Neural progenitor cell (in vitro differentiated cells): ENCODE data around the gene SFRP4. TPM values are rescaled to one million over a fixed set of nuclear protein-coding genes. Genes with fewer than 3 reads are reported as not detected.

ENCODE experiments used
- DNase-seq: peaks from one replicate; pipeline ENCODE4 v3.0.0-alpha.2; 2016; ENCODE audit warnings: low spot score
- H2AFZ ChIP-seq: fragments of 200-600 bp; sonication (generic); replicated peaks from 2 replicates; pipeline ENCODE4 v1.6.1; 2016; ENCODE audit warnings: antibody characterized with exemption
- H3F3A ChIP-seq: fragments of 200-600 bp; sonication (generic); 2 replicates; pipeline ENCODE4 v1.6.1; 2016; ENCODE audit warnings: antibody characterized with exemption, low read depth
- H3K27ac ChIP-seq: fragments of 200-600 bp; sonication (generic); 2 replicates; pipeline ENCODE4 v1.5.1; 2016; ENCODE audit warnings: mild to moderate bottlenecking
- H3K27me3 ChIP-seq: fragments of 200-600 bp; sonication (generic); 2 replicates; pipeline ENCODE4 v1.6.1; 2016; ENCODE audit warnings: mild to moderate bottlenecking, moderate library complexity
- H3K36me3 ChIP-seq: fragments of 200-600 bp; sonication (generic); 2 replicates; pipeline ENCODE4 v1.5.1; 2016
- H3K4me1 ChIP-seq: fragments of 200-600 bp; sonication (generic); 2 replicates; pipeline ENCODE4 v1.6.1; 2016; ENCODE audit warnings: mixed run types
- H3K4me2 ChIP-seq: fragments of 200-600 bp; sonication (generic); 2 replicates; pipeline ENCODE4 v1.6.1; 2016
- H3K4me3 ChIP-seq: fragments of 200-600 bp; sonication (generic); 2 replicates; pipeline ENCODE4 v1.5.1; 2016
- H3K79me2 ChIP-seq: fragments of 200-600 bp; sonication (generic); 2 replicates; pipeline ENCODE4 v1.6.1; 2016; ENCODE audit warnings: low read depth
- H3K9ac ChIP-seq: fragments of 200-600 bp; sonication (generic); 2 replicates; pipeline ENCODE4 v1.6.1; 2016
- H3K9me3 ChIP-seq: fragments of 200-600 bp; sonication (generic); 2 replicates; pipeline ENCODE4 v1.5.1; 2016; ENCODE audit warnings: low read depth
- H4K20me1 ChIP-seq: fragments of 200-600 bp; sonication (generic); 2 replicates; pipeline ENCODE4 v1.6.1; 2016; ENCODE audit warnings: low read depth
- H3K27ac Mint-ChIP-seq: 3 replicates; pipeline ENCODE4 v1.8.0; 2021; ENCODE audit warnings: mixed read lengths
- H3K27me3 Mint-ChIP-seq: 2 replicates; pipeline ENCODE4 v1.8.0; 2022; ENCODE audit warnings: low read depth, mild to moderate bottlenecking, inconsistent platforms, moderate library complexity, mixed read lengths; ENCODE audit not compliant: insufficient read depth
- H3K36me3 Mint-ChIP-seq: 3 replicates; pipeline ENCODE4 v1.8.0; 2021; ENCODE audit warnings: mixed read lengths
- H3K4me1 Mint-ChIP-seq: 3 replicates; pipeline ENCODE4 v1.8.0; 2021; ENCODE audit warnings: mixed read lengths
- H3K4me3 Mint-ChIP-seq: 3 replicates; pipeline ENCODE4 v1.8.0; 2021; ENCODE audit warnings: mild to moderate bottlenecking, moderate library complexity, mixed read lengths
- H3K9me3 Mint-ChIP-seq: 3 replicates; pipeline ENCODE4 v1.8.0; 2020; ENCODE audit warnings: mixed read lengths
- EZH2 ChIP-seq: fragments of 200-600 bp; sonication (generic); IDR thresholded peaks from 2 replicates; pipeline ENCODE4 v1.6.1; 2017; ENCODE audit warnings: antibody characterized with exemption, mild to moderate bottlenecking, moderate library complexity
- EZH2phosphoT487 ChIP-seq: fragments of 200-600 bp; sonication (generic); IDR thresholded peaks from 2 replicates; pipeline ENCODE4 v1.6.1; 2017; ENCODE audit warnings: antibody characterized with exemption
- total RNA-seq: library from RNA; depleted of rRNA; stranded (reverse); fragments of >200 nt; gene quantifications from 2 replicates; pipeline ENCODE4 v1.2.3, GENCODE V29; 2015; ENCODE audit warnings: low replicate concordance
- TF ChIP-seq, protein P1 (sequence below): fragments of 200-600 bp; sonication (generic); IDR thresholded peaks from 2 replicates; pipeline ENCODE4 v1.5.1; 2017; ENCODE audit warnings: antibody characterized with exemption, mild to moderate bottlenecking

The SFRP4 gene
- total RNA-seq, 1 donor from 2014 or later, result not detected

DNA sequence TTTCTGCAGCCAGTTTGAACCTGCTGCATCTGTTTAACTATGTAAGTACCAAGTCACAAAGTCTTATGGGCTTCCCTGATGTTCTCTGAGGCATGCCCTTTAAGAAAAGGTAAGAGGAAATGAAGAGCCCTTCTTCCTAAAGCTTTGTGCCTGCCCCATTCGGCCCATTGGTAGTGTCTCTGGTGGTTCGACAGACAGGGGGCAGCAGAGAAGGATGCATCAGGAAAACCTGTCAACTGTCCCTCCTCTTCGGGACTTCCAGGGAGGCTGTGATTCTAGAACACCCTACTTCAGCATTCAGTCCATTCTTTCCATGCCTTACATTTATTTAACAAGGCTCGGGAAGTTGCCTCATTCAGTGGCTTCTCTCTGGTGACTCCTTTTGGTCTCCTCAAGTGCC, 1.9 kb upstream of the SFRP4 start:
- Mint-ChIP-seq H3K27ac (no peak overlapping the region), H3K4me1 (peaks cover 18% of the 10 kb centered on the region), H3K36me3 (no peaks in the 10 kb centered on the region), H3K4me3 (no peak overlapping the region), H3K27me3 (peaks cover 44% of the 10 kb centered on the region), H3K9me3 (no peaks in the 10 kb centered on the region)
- no peak overlapping the region for H3K27ac ChIP-seq
- no peak overlapping the region for H3K4me2 ChIP-seq
- no peak overlapping the region for H2AFZ ChIP-seq
- H3F3A ChIP-seq, result no peaks in the 10 kb centered on the region
- no peaks in the 10 kb centered on the region for H3K9me3 ChIP-seq
- no peaks in the 10 kb centered on the region for H3K36me3 ChIP-seq
- H3K4me1 ChIP-seq, result no peaks in the 10 kb centered on the region
- no peak overlapping the region for H3K4me3 ChIP-seq
- no peak for DNase-seq
- peaks cover 79% of the 10 kb centered on the region for H3K27me3 ChIP-seq
- H4K20me1 ChIP-seq, result no peaks in the 10 kb centered on the region
- no peaks in the 10 kb centered on the region for H3K79me2 ChIP-seq
- H3K9ac ChIP-seq, result no peak overlapping the region
- TF ChIP-seq EZH2, result no peak
- TF ChIP-seq, protein P1, sequence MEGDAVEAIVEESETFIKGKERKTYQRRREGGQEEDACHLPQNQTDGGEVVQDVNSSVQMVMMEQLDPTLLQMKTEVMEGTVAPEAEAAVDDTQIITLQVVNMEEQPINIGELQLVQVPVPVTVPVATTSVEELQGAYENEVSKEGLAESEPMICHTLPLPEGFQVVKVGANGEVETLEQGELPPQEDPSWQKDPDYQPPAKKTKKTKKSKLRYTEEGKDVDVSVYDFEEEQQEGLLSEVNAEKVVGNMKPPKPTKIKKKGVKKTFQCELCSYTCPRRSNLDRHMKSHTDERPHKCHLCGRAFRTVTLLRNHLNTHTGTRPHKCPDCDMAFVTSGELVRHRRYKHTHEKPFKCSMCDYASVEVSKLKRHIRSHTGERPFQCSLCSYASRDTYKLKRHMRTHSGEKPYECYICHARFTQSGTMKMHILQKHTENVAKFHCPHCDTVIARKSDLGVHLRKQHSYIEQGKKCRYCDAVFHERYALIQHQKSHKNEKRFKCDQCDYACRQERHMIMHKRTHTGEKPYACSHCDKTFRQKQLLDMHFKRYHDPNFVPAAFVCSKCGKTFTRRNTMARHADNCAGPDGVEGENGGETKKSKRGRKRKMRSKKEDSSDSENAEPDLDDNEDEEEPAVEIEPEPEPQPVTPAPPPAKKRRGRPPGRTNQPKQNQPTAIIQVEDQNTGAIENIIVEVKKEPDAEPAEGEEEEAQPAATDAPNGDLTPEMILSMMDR, result peak; percentile 34
- no peak for TF ChIP-seq EZH2phosphoT487

DNA sequence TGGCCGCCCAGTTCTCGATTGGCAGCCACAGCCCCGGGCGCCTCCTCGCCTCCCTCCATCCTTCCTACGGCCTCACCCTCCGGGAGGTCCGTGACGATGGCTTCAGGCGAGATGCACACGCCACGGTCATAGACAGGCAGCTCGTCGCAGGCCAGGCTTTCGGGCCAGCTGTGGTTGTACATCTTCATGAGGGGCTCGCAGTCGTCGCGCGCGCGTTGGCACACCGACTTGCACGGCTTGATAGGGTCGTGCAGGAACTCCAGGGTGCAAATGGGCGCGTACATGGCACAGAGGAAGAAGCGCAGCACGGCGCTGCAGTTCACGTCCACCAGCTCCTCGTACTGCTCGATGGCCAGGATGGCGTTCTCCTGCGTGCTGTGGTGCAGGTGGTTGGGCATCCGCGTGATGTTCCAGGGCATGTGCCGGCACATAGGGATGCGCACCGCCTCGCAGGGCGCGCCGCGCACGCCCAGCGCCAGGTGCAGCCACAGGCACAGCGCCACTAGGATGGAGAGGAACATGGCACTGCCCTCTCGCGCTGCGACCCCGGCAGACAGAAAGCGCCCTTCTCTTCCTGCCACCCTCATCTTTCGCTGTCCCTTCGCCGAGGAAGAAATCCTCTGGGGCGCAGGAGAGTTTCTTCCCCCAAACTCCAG, 472 bp downstream of the SFRP4 start:
- H2AFZ ChIP-seq, result peak overlapping the region; percentile 99
- DNase-seq, result peak; percentile 33
- Mint-ChIP-seq H3K4me3 (peak overlapping the region; percentile 82), H3K27ac (no peak overlapping the region), H3K27me3 (peaks cover 39% of the 10 kb centered on the region), H3K36me3 (no peaks in the 10 kb centered on the region), H3K9me3 (no peaks in the 10 kb centered on the region), H3K4me1 (peaks cover 13% of the 10 kb centered on the region)
- no peaks in the 10 kb centered on the region for H4K20me1 ChIP-seq
- H3K9me3 ChIP-seq, result no peaks in the 10 kb centered on the region
- no peaks in the 10 kb centered on the region for H3K79me2 ChIP-seq
- peaks cover 87% of the 10 kb centered on the region for H3K27me3 ChIP-seq
- no peak overlapping the region for H3K9ac ChIP-seq
- no peaks in the 10 kb centered on the region for H3K36me3 ChIP-seq
- peak overlapping the region; percentile 90 for H3K4me2 ChIP-seq
- peak overlapping the region; percentile 59 for H3K4me3 ChIP-seq
- TF ChIP-seq, protein P1, result no peak
- TF ChIP-seq EZH2 (peak; percentile 88), EZH2phosphoT487 (peak; percentile 76)
- no peaks in the 10 kb centered on the region for H3K4me1 ChIP-seq
- no peaks in the 10 kb centered on the region for H3F3A ChIP-seq
- H3K27ac ChIP-seq, result no peak overlapping the region

DNA sequence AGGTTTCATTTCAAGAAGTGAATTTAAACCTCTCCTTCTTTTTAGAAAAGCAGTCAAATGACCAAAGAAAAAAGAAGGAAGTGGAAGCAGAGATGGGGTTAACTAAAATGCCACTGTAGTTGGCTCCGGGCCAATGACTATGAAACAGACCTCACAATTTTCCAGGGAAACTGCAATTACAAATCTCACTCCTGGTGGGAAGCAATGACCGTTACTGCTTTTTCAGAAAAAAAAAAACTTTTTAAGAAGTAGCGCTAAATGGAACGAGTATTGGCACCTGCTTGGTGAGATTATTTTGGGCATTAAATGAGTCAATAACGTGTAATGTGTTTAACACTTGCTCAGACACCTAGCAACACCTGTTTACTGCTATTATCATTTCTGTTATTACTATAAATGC, 1.2 kb downstream of the SFRP4 start:
- no peak for DNase-seq
- TF ChIP-seq EZH2, result no peak
- no peak for TF ChIP-seq EZH2phosphoT487
- Histone ChIP-seq H3F3A (no peaks in the 10 kb centered on the region), H4K20me1 (no peaks in the 10 kb centered on the region), H3K4me1 (no peaks in the 10 kb centered on the region), H3K79me2 (no peaks in the 10 kb centered on the region), H3K9me3 (no peaks in the 10 kb centered on the region), H2AFZ (no peak overlapping the region), H3K4me3 (no peak overlapping the region), H3K27me3 (peaks cover 85% of the 10 kb centered on the region), H3K27ac (no peak overlapping the region), H3K36me3 (no peaks in the 10 kb centered on the region), H3K9ac (no peak overlapping the region), H3K4me2 (peak overlapping the region; percentile 90)
- Mint-ChIP-seq H3K27me3 (peaks cover 39% of the 10 kb centered on the region), H3K27ac (no peak overlapping the region), H3K4me1 (peaks cover 12% of the 10 kb centered on the region), H3K4me3 (peak overlapping the region; percentile 82), H3K36me3 (no peaks in the 10 kb centered on the region), H3K9me3 (no peaks in the 10 kb centered on the region)

DNA sequence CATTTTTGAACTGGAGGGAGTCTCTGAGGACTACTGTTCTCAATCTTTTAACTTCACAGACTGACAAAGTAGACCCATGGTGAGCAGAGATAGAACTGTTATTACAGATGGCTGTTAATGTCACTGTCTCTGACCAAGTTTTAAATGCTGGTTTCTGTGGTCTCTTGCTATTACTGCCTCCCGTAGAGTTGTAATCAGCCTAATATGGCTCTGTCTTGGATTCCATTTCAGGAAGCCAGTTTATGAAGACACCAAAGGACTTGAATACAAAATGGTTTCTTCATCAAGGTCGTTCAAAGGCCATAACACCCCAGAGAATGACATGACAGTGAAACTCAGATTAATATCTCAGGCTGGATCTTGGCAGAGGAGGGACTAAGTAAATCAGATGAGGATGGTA, 3.9 kb downstream of the SFRP4 start:
- H3K9me3 Mint-ChIP-seq, result no peaks in the 10 kb centered on the region
- no peak overlapping the region for H3K4me3 Mint-ChIP-seq
- Histone ChIP-seq H3K27me3 (peaks cover 58% of the 10 kb centered on the region), H3K27ac (no peak overlapping the region), H3K9me3 (no peaks in the 10 kb centered on the region), H3K36me3 (no peaks in the 10 kb centered on the region), H3K9ac (no peak overlapping the region), H3K4me1 (no peaks in the 10 kb centered on the region), H3F3A (no peaks in the 10 kb centered on the region), H2AFZ (no peak overlapping the region), H3K4me2 (no peak overlapping the region), H3K79me2 (no peaks in the 10 kb centered on the region), H4K20me1 (no peaks in the 10 kb centered on the region), H3K4me3 (no peak overlapping the region)
- TF ChIP-seq, protein P1, result no peak
- TF ChIP-seq EZH2phosphoT487 (no peak), EZH2 (no peak)
- no peaks in the 10 kb centered on the region for H3K36me3 Mint-ChIP-seq
- DNase-seq, result no peak
- H3K4me1 Mint-ChIP-seq, result peaks cover 8% of the 10 kb centered on the region
- peaks cover 23% of the 10 kb centered on the region for H3K27me3 Mint-ChIP-seq
- H3K27ac Mint-ChIP-seq, result no peak overlapping the region
